ENCODE measurements around the gene POLR1G.
A peak's percentile ranks its signal among the peaks of the same experiment; 100 is the strongest.

The POLR1G gene

DNA sequence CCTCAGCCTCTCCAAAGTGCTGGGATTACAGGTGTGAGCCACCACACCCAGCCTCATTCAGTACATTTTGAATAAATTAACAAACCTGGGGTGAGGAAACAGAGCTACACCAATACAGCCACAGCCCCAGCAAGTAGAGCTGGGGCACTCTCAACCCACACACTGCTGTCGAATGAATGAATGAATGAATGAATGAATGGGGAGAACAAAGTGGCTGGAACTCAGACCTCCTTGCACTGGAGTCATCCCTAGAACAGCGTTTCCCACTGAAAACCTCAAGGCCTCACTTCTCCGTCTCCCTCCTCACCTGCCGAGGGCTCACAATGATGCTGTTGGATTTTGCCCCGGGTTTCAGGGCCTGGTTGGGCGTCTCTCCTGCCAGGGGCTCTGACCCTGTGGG lies 14.4 kb downstream of the POLR1G start:
- no peaks in the 10 kb centered on the region for H3K9me3 Mint-ChIP-seq
- H3K4me3 Mint-ChIP-seq = peak overlapping the region; percentile 29 to 53 (median 47)
- H3K4me1 Mint-ChIP-seq = peaks cover 41% of the 10 kb centered on the region
- no peak overlapping the region for H3K27ac Mint-ChIP-seq
- peaks cover 30% of the 10 kb centered on the region for H3K36me3 Mint-ChIP-seq (ENCODE audit: low read depth)
- TF ChIP-seq, protein P1, sequence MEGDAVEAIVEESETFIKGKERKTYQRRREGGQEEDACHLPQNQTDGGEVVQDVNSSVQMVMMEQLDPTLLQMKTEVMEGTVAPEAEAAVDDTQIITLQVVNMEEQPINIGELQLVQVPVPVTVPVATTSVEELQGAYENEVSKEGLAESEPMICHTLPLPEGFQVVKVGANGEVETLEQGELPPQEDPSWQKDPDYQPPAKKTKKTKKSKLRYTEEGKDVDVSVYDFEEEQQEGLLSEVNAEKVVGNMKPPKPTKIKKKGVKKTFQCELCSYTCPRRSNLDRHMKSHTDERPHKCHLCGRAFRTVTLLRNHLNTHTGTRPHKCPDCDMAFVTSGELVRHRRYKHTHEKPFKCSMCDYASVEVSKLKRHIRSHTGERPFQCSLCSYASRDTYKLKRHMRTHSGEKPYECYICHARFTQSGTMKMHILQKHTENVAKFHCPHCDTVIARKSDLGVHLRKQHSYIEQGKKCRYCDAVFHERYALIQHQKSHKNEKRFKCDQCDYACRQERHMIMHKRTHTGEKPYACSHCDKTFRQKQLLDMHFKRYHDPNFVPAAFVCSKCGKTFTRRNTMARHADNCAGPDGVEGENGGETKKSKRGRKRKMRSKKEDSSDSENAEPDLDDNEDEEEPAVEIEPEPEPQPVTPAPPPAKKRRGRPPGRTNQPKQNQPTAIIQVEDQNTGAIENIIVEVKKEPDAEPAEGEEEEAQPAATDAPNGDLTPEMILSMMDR (IDR thresholded peaks at IDR 0.05; ENCODE audit: unreplicated experiment in 3 of 3) = no peak
- H3K27me3 Mint-ChIP-seq (ENCODE audit: low read depth) = no peaks in the 10 kb centered on the region

DNA sequence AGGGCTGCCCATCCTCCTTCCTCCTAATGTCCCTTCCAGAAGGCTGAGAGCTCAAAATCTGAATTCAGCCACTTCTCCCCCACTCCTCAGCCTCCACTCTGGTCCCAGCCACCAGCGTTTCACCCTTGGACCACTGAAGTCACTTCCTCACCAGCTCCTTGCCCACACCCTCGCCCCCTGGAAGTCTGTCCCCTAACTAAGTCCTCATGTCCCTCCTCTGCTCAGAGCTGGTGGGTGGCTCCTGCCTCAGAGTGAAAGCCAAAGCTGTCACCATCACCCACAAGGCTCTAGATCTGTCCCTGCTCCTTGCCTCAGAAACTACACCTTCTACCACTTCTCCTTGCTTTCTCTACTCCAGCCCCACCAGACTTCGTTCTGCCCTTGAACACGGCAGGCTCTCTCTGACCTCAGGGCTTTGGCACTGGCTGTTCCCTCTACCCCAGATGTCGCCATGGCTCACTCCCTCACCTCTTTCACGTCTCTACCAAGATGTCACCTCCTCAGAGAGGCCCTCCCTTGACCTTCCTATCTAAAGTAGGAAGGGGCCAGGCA lies 15.6 kb downstream of the POLR1G start:
- no peaks in the 10 kb centered on the region for H3K9me3 Mint-ChIP-seq
- TF ChIP-seq, protein P1 (IDR thresholded peaks at IDR 0.05; ENCODE audit: unreplicated experiment in 3 of 3) = no peak
- H3K36me3 Mint-ChIP-seq (ENCODE audit: low read depth) = peaks cover 26% of the 10 kb centered on the region
- peak overlapping the region; percentile 46 to 59 (median 57) for H3K4me3 Mint-ChIP-seq
- H3K27ac Mint-ChIP-seq = peak overlapping the region in 1 of 3 experiments; percentile 22
- no peaks in the 10 kb centered on the region for H3K27me3 Mint-ChIP-seq (ENCODE audit: low read depth)
- peaks cover 41% of the 10 kb centered on the region for H3K4me1 Mint-ChIP-seq

DNA sequence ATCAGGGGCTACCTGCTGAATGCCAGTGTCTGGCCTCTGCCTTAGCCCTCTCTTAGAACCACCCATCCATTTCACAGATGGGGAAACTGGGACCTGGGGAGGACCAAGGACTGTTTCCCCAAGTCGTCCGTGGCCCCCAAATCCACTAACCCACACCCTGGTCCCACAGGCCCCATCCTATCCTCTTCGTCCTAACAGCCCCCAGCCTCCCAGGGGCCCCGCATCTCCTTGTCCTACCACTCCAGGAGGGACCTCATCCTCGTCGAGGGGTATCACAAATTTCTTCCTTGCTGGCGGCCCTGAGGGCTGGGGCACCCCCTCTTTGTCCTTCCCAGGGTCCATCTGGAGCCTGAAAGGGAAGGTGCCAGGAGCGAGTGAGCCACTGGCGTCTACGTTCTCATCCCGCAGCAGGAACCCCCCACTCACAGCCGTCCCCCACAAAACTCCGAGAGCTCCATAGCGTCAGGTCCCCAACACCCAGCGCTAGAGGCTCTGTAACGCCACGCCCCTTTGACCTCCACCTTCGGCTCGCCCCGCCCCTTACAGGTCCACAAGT lies 16.7 kb downstream of the POLR1G start:
- TF ChIP-seq, protein P1 (IDR thresholded peaks at IDR 0.05; ENCODE audit: unreplicated experiment in 3 of 3) = no peak
- peak overlapping the region; percentile 83 to 92 (median 86) for H3K27ac Mint-ChIP-seq
- H3K27me3 Mint-ChIP-seq (ENCODE audit: low read depth) = no peaks in the 10 kb centered on the region
- H3K4me1 Mint-ChIP-seq = peaks cover 41% of the 10 kb centered on the region
- H3K4me3 Mint-ChIP-seq = peak overlapping the region; percentile 91 to 95 (median 94)
- no peaks in the 10 kb centered on the region for H3K9me3 Mint-ChIP-seq
- peaks cover 17% of the 10 kb centered on the region for H3K36me3 Mint-ChIP-seq (ENCODE audit: low read depth)

DNA sequence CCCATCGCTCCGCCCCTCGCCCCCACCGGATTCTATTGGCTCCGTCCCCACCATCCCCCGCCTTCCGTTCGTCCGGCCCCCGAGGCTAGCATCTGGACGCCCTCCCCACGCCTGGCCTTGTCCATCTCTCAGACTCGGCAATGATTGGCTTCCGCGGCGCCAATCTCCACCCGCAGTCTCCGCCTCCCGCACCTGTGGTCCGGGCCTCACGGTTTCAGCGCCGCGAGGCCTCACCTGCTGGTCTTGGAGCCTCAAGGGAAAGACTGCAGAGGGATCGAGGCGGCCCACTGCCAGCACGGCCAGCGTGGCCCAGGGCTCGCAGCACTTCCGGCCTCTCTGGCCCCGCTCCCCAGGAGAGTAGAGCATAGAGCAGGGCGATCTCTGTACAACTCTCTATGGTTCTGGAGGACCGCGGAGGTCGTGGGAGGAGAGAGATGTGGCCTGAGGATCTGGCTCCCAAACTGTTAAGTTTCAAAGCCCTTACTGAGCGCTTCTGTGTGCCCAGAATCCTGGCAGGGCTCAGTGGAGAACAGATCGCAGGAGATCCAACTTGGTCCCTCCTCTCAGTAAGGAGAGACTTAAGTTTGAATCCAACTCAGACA lies 17.2 kb downstream of the POLR1G start, which contains the start of gene ERCC1:
Gene ERCC1 (minus strand): TSS at position 329 of the 602 bp plus-strand sequence. CDS start 543 bp downstream, outside the sequence.
- no peaks in the 10 kb centered on the region for H3K9me3 Mint-ChIP-seq
- peak within 1 kb of the TSS; percentile 91 to 95 (median 94) for H3K4me3 Mint-ChIP-seq
- peak within 1 kb of the TSS; percentile 83 to 92 (median 86) for H3K27ac Mint-ChIP-seq
- peaks cover 37% of the 10 kb centered on the region for H3K4me1 Mint-ChIP-seq
- H3K27me3 Mint-ChIP-seq (ENCODE audit: low read depth) = no peaks in the 10 kb centered on the region
- TF ChIP-seq, protein P1 (IDR thresholded peaks at IDR 0.05; ENCODE audit: unreplicated experiment in 3 of 3) = no peak
- peaks cover 12% of the 10 kb centered on the region for H3K36me3 Mint-ChIP-seq (ENCODE audit: low read depth)

DNA sequence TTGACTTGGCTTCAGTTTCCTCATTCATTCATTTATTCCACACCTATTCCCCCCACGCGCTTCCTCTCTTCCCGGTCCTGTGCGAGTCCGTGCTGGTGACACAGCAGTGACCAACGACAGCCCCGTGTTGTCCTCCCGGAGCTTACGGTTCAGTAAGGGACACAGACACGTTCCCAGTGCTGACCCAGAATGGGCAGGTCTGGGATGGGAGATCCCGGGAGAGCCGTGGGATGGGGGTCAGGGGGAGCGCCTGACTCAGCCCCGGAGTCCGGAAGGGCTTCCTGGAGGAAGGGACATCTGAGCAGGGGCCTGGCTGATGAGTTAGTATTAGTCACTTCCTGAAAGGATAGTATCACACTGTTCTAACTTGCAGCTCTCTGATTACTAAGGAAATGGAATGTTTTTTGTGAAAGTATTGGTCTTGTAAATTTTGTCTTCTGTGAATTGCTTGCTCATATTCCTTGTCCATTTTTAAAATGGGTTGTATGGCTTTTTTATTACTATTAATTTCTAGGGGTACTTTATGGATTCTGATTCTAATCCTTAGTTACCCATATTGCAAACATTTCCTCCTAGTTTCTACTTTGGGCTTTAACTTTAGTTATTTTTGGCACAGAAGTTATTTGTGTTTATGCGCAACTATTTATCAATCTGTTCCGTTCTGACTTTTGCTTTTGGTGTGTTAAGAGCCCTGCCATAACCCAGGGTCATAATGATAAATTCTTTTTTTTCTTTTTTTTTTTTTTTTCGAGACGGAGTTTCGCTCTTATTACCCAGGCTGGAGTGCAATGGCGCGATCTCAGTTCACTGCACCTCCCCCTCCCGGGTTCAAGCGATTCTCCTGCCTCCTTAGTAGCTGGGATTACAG lies 18.0 kb downstream of the POLR1G start:
- Mint-ChIP-seq H3K4me3 (peak overlapping the region; percentile 91 to 95 (median 94)), H3K4me1 (peaks cover 34% of the 10 kb centered on the region), H3K36me3 (ENCODE audit: low read depth) (peaks cover 9% of the 10 kb centered on the region), H3K27me3 (ENCODE audit: low read depth) (no peaks in the 10 kb centered on the region), H3K9me3 (no peaks in the 10 kb centered on the region), H3K27ac (peak overlapping the region; percentile 83 to 92 (median 86))
- TF ChIP-seq, protein P1 (IDR thresholded peaks at IDR 0.05; ENCODE audit: unreplicated experiment in 3 of 3) = no peak
